SK-N-SH (cell line): ENCODE results near the gene SBF2. TPM values are rescaled to one million over a fixed set of nuclear protein-coding genes. Genes with fewer than 3 reads are reported as not detected.
"Not testable (repeated sequence)": the region's sequence is repeated elsewhere in the genome, so short reads cannot be mapped to it uniquely, and the experiment has no call there.

Experiments
- CTCF ChIA-PET: fragments of 300-600, 350-600 bp; formaldehyde crosslinking; extraction: SDS; loops from one replicate; lab custom pipeline; 2021; lab: Yijun Ruan, JAX
- POLR2A ChIA-PET: fragments of 350-600 bp; sonication (Branson Sonifier 250); formaldehyde crosslinking; extraction: SDS; loops from one replicate; lab custom pipeline; 2020; ENCODE audit warnings: antibody characterized with exemption, inconsistent platforms; lab: Yijun Ruan, JAX
- DNase-seq: peaks from one replicate; pipeline ENCODE4 v3.0.0; 2012
- H2AFZ ChIP-seq: fragments of 200-600 bp; sonication (generic); 2 replicates; pipeline ENCODE4 v1.8.1; 2016; ENCODE audit warnings: antibody characterized with exemption, mild to moderate bottlenecking, low read depth
- H3F3A ChIP-seq: fragments of 200-600 bp; sonication (generic); replicated peaks from 2 replicates; pipeline ENCODE3; 2016; ENCODE audit warnings: antibody characterized with exemption, mild to moderate bottlenecking; ENCODE audit not compliant: insufficient read depth
- H3K27ac ChIP-seq, 2 experiments: fragments of 200-500 bp in 1 of 2; fragments of 200-600 bp in 1 of 2; sonication (Bioruptor generic) in 1 of 2; sonication (generic), shearing (Covaris generic) in 1 of 2; 2 replicates each; pipeline versions ENCODE4 v1.5.1 to v1.6.1; 2014 to 2016; ENCODE audit warnings: low read depth in 2 of 2, inconsistent platforms in 1 of 2, low read length in 1 of 2, mild to moderate bottlenecking in 1 of 2, mixed read lengths in 1 of 2
- H3K27me3 ChIP-seq: fragments of 200-600 bp; sonication (generic), shearing (Covaris generic); 2 replicates; pipeline ENCODE4 v1.6.1; 2016; ENCODE audit warnings: mixed run types; ENCODE audit not compliant: insufficient read depth
- H3K36me3 ChIP-seq, 2 experiments: fragments of 200-500 bp in 1 of 2; fragments of 200-600 bp in 1 of 2; sonication (Bioruptor generic) in 1 of 2; sonication (generic) in 1 of 2; replicated peaks in 1 of 2; 2 replicates each; pipeline versions ENCODE3 to v1.5.1; 2014 to 2016; ENCODE audit warnings: low read length in 1 of 2, mild to moderate bottlenecking in 1 of 2; ENCODE audit not compliant: insufficient read depth in 2 of 2, control insufficient read depth in 1 of 2
- H3K4me1 ChIP-seq, 2 experiments: fragments of 200-500 bp in 1 of 2; fragments of 200-600 bp in 1 of 2; sonication (Bioruptor generic) in 1 of 2; sonication (generic), shearing (Covaris generic) in 1 of 2; 2 replicates each; pipeline versions ENCODE4 v1.5.1 to v1.6.1; 2014 to 2016; ENCODE audit warnings: low read depth in 1 of 2, low read length in 1 of 2, mixed run types in 1 of 2; ENCODE audit not compliant: insufficient read depth in 2 of 2, control insufficient read depth in 1 of 2
- H3K4me2 ChIP-seq: fragments of 200-600 bp; sonication (generic), shearing (Covaris generic); 2 replicates; pipeline ENCODE4 v1.6.1; 2017; ENCODE audit warnings: mixed run types
- H3K4me3 ChIP-seq, 2 experiments: fragments of 200-500 bp in 1 of 2; fragments of 200-600 bp in 1 of 2; sonication (Bioruptor generic) in 1 of 2; sonication (generic), shearing (Covaris generic) in 1 of 2; 2 replicates each; pipeline versions ENCODE4 v1.5.1 to v1.8.1; 2014 to 2016; ENCODE audit warnings: low read depth in 2 of 2, inconsistent platforms in 1 of 2, low read length in 1 of 2, mild to moderate bottlenecking in 1 of 2, mixed read lengths in 1 of 2, moderate library complexity in 1 of 2
- H3K79me2 ChIP-seq: fragments of 200-600 bp; sonication (generic); 2 replicates; pipeline ENCODE4 v1.8.1; 2017; ENCODE audit warnings: mild to moderate bottlenecking; ENCODE audit not compliant: insufficient read depth
- H3K9ac ChIP-seq: fragments of 200-600 bp; sonication (generic); 2 replicates; pipeline ENCODE4 v1.6.1; 2017; ENCODE audit warnings: mixed run types
- H3K9me2 ChIP-seq: fragments of 200-600 bp; sonication (generic); 2 replicates; pipeline ENCODE4 v1.6.1; 2017; ENCODE audit warnings: mixed run types
- H3K9me3 ChIP-seq: fragments of 200-600 bp; sonication (generic); 2 replicates; pipeline ENCODE4 v1.6.1; 2017; ENCODE audit warnings: mixed run types, mild to moderate bottlenecking, moderate library complexity
- H4K20me1 ChIP-seq: fragments of 200-600 bp; sonication (generic); 2 replicates; pipeline ENCODE4 v1.6.1; 2017; ENCODE audit warnings: mild to moderate bottlenecking, mixed run types; ENCODE audit not compliant: insufficient read depth
- ELF1 ChIP-seq: IDR thresholded peaks from 2 replicates; pipeline ENCODE4 v1.4.0; 2012
- EZH2phosphoT487 ChIP-seq: fragments of 200-600 bp; sonication (generic); IDR thresholded peaks from 2 replicates; pipeline ENCODE4 v1.6.1; 2017; ENCODE audit warnings: low read depth, mixed run types, mild to moderate bottlenecking, antibody characterized with exemption, moderate library complexity, borderline replicate concordance
- GABPA ChIP-seq: IDR thresholded peaks from 2 replicates; pipeline ENCODE4 v1.4.0; 2012; ENCODE audit warnings: low read depth, mild to moderate bottlenecking
- JUND ChIP-seq: IDR thresholded peaks from 2 replicates; pipeline ENCODE4 v1.4.0; 2012
- NRF1 ChIP-seq: IDR thresholded peaks from 2 replicates; pipeline ENCODE4 v1.6.1; 2012; ENCODE audit warnings: low read depth, mild to moderate bottlenecking, low read length
- RCOR1 ChIP-seq: fragments of 150-350 bp; IDR thresholded peaks from 2 replicates; pipeline ENCODE4 v1.6.1; 2017; ENCODE audit warnings: antibody characterized with exemption, low read length
- RFX5 ChIP-seq: IDR thresholded peaks from 2 replicates; pipeline ENCODE4 v1.6.1; 2012; ENCODE audit warnings: mild to moderate bottlenecking, improper control_type of control experiment, low read length
- SIN3A ChIP-seq: IDR thresholded peaks from 2 replicates; pipeline ENCODE4 v1.6.1; 2012; ENCODE audit warnings: low read depth, mild to moderate bottlenecking, low read length, moderate library complexity, borderline replicate concordance
- SMC3 ChIP-seq: IDR thresholded peaks from 2 replicates; pipeline ENCODE4 v1.6.1; 2012; ENCODE audit warnings: low read depth, low read length, improper control_type of control experiment
- WGBS: methylation state at CpG from one replicate; pipeline ENCODE4 v1.1.6; 2017; ENCODE audit warnings: low lambda C conversion rate; 5-methylcytosine and 5-hydroxymethylcytosine counted together
- polyA plus RNA-seq, 3 experiments: library from polyadenylated mRNA; depleted of rRNA; stranded (reverse); fragments of >200 nt; gene quantifications; 2 replicates each; pipeline ENCODE4 v1.2.3, GENCODE V29; 2012
- TF ChIP-seq, protein P1 (sequence below): IDR thresholded peaks from 2 replicates; pipeline ENCODE4 v1.4.0; 2012; ENCODE audit warnings: low read depth
- TF ChIP-seq, protein P2 (sequence below): IDR thresholded peaks from 2 replicates; pipeline ENCODE4 v1.6.1; 2012; ENCODE audit warnings: mild to moderate bottlenecking, low read depth, low read length, moderate library complexity
- TF ChIP-seq, protein P3 (sequence below): IDR thresholded peaks from 2 replicates; pipeline ENCODE4 v1.4.0; 2012; ENCODE audit warnings: low read depth, borderline replicate concordance
- TF ChIP-seq, protein P4 (sequence below): IDR thresholded peaks from 2 replicates; pipeline ENCODE4; 2012
- TF ChIP-seq, protein P5 (sequence below): fragments of 150-350 bp; IDR thresholded peaks from 2 replicates; pipeline ENCODE4 v1.6.1; 2017; ENCODE audit warnings: antibody characterized with exemption, low read length, low read depth, borderline replicate concordance

The SBF2 gene
- polyA plus RNA-seq, 1 of the 3 experiments (the other 2 are of a cell fraction) = 23.0 TPM

DNA sequence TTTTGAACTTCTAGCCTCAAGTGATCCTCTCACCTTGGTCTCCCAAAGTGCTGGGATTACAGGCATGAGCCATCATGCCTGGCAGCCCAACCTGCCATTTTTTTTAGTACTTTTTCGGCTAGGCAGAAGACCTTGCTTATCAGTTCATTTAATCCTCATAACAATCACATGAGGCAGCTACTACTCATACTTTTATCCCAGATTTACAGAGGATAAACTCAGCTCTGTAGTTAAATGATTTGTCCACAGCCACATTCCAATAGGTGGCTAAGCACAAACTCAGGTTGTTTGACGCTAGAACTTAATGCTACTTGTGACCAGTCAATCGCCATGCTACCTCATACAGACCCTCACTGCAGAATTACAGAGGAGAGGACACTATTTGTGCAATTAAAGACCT lies 28.1 kb downstream of the SBF2 start:
- WGBS = 81% methylated on average over 3 of the region's 3 CpGs

DNA sequence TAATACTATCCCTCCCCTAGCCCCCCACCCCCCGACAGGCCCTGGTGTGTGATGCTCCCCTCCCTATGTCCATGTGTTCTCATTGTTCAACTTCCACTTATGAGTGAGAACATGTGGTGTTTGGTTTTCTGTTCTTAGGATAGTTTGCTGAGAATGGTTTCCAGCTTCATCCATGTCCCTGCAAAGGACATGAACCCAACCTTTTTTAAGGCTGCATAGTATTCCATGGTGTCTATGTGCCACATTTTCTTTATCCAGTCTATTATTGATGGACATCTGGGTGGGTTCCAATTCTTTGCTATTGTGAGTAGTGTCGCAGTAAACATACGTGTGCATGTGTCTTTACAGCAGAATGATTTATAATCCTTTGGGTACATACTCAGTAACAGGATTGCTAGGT lies 29.3 kb downstream of the SBF2 start:
- H3K4me3 ChIP-seq, H3K9me3 ChIP-seq, H3K27ac ChIP-seq, H3K4me2 ChIP-seq, CTCF ChIA-PET, H3K9ac ChIP-seq, H2AFZ ChIP-seq, H3K36me3 ChIP-seq, DNase-seq, POLR2A ChIA-PET, H3K27me3 ChIP-seq, H3K9me2 ChIP-seq: not testable (repeated sequence)
- WGBS = 93% methylated on average over 3 of the region's 3 CpGs
- Histone ChIP-seq H3F3A (peaks cover 21% of the 10 kb centered on the region), H3K79me2 (peaks cover 91% of the 10 kb centered on the region), H3K4me1 (peaks cover 0 to 25% of the 10 kb centered on the region in 2 experiments; a peak in 3 of 4 replicates), H4K20me1 (peaks cover 14% of the 10 kb centered on the region)

More for the DNA sequence above, 28.1 kb downstream of the SBF2 start:
- Histone ChIP-seq H3K36me3 (no peaks in the 10 kb centered on the region), H3K79me2 (peaks cover 81% of the 10 kb centered on the region), H3K4me2 (no peak overlapping the region), H3K9me3 (no peaks in the 10 kb centered on the region), H3K4me1 (peaks cover 0 to 25% of the 10 kb centered on the region in 2 experiments; a peak in 3 of 4 replicates), H3F3A (peaks cover 21% of the 10 kb centered on the region), H3K27ac (no peak overlapping the region), H3K9me2 (no peaks in the 10 kb centered on the region), H4K20me1 (peaks cover 17% of the 10 kb centered on the region), H3K27me3 (no peaks in the 10 kb centered on the region), H2AFZ (no peak overlapping the region), H3K4me3 (no peak overlapping the region), H3K9ac (no peak overlapping the region)
- POLR2A ChIA-PET = no interaction called here
- DNase-seq = no peak
- CTCF ChIA-PET = interaction anchor here (1.0 to 1.5 kb wide), 3 partner anchors 7 to 39 kb away, joined by 3 to 4 read pairs (median 3); partner anchors contain the start of gene ADM
- TF ChIP-seq SMC3 = no peak
- TF ChIP-seq RFX5 = no peak
- TF ChIP-seq, protein P1, sequence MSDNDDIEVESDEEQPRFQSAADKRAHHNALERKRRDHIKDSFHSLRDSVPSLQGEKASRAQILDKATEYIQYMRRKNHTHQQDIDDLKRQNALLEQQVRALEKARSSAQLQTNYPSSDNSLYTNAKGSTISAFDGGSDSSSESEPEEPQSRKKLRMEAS = no peak
- TF ChIP-seq ELF1 = no peak
- TF ChIP-seq, protein P2, sequence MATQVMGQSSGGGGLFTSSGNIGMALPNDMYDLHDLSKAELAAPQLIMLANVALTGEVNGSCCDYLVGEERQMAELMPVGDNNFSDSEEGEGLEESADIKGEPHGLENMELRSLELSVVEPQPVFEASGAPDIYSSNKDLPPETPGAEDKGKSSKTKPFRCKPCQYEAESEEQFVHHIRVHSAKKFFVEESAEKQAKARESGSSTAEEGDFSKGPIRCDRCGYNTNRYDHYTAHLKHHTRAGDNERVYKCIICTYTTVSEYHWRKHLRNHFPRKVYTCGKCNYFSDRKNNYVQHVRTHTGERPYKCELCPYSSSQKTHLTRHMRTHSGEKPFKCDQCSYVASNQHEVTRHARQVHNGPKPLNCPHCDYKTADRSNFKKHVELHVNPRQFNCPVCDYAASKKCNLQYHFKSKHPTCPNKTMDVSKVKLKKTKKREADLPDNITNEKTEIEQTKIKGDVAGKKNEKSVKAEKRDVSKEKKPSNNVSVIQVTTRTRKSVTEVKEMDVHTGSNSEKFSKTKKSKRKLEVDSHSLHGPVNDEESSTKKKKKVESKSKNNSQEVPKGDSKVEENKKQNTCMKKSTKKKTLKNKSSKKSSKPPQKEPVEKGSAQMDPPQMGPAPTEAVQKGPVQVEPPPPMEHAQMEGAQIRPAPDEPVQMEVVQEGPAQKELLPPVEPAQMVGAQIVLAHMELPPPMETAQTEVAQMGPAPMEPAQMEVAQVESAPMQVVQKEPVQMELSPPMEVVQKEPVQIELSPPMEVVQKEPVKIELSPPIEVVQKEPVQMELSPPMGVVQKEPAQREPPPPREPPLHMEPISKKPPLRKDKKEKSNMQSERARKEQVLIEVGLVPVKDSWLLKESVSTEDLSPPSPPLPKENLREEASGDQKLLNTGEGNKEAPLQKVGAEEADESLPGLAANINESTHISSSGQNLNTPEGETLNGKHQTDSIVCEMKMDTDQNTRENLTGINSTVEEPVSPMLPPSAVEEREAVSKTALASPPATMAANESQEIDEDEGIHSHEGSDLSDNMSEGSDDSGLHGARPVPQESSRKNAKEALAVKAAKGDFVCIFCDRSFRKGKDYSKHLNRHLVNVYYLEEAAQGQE = no peak
- TF ChIP-seq, protein P3, sequence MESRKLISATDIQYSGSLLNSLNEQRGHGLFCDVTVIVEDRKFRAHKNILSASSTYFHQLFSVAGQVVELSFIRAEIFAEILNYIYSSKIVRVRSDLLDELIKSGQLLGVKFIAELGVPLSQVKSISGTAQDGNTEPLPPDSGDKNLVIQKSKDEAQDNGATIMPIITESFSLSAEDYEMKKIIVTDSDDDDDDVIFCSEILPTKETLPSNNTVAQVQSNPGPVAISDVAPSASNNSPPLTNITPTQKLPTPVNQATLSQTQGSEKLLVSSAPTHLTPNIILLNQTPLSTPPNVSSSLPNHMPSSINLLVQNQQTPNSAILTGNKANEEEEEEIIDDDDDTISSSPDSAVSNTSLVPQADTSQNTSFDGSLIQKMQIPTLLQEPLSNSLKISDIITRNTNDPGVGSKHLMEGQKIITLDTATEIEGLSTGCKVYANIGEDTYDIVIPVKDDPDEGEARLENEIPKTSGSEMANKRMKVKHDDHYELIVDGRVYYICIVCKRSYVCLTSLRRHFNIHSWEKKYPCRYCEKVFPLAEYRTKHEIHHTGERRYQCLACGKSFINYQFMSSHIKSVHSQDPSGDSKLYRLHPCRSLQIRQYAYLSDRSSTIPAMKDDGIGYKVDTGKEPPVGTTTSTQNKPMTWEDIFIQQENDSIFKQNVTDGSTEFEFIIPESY = no peak
- no peak for TF ChIP-seq EZH2phosphoT487
- TF ChIP-seq NRF1 = no peak
- TF ChIP-seq JUND = no peak
- TF ChIP-seq RCOR1 = no peak
- TF ChIP-seq, protein P4, sequence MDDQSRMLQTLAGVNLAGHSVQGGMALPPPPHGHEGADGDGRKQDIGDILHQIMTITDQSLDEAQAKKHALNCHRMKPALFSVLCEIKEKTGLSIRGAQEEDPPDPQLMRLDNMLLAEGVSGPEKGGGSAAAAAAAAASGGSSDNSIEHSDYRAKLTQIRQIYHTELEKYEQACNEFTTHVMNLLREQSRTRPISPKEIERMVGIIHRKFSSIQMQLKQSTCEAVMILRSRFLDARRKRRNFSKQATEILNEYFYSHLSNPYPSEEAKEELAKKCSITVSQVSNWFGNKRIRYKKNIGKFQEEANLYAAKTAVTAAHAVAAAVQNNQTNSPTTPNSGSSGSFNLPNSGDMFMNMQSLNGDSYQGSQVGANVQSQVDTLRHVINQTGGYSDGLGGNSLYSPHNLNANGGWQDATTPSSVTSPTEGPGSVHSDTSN = no peak
- no peak for TF ChIP-seq GABPA
- no peak for TF ChIP-seq SIN3A
- TF ChIP-seq, protein P5, sequence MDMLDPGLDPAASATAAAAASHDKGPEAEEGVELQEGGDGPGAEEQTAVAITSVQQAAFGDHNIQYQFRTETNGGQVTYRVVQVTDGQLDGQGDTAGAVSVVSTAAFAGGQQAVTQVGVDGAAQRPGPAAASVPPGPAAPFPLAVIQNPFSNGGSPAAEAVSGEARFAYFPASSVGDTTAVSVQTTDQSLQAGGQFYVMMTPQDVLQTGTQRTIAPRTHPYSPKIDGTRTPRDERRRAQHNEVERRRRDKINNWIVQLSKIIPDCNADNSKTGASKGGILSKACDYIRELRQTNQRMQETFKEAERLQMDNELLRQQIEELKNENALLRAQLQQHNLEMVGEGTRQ = no peak
